Lower leg skin (tissue), 4 donors: ENCODE results near the gene RABGGTA. TPM values are rescaled to one million over a fixed set of nuclear protein-coding genes. Genes with fewer than 3 reads are reported as not detected.
A peak's percentile ranks its signal among the peaks of the same experiment; 100 is the strongest.

Source experiments
- DNase-seq, 2 donors: peaks; one replicate each; pipeline ENCODE4 v3.0.0-alpha.2; 2019; ENCODE audit warnings: low spot score in 2 of 2
- H3K4me3 ChIP-seq: fragments of 200-600 bp; sonication (generic); 2 replicates; pipeline ENCODE4 v1.5.1; 2017; ENCODE audit warnings: mild to moderate bottlenecking, low read depth; ENCODE audit not compliant: poor library complexity, severe bottlenecking
- CTCF ChIP-seq, 3 donors: fragments of 450-650 bp; IDR thresholded peaks; one replicate each; pipeline ENCODE4 v1.5.1; 2016; ENCODE audit warnings: antibody characterized with exemption in 3 of 3, mild to moderate bottlenecking in 3 of 3, moderate library complexity in 2 of 3
- POLR2A ChIP-seq, 2 donors: fragments of 450-650 bp; IDR thresholded peaks; one replicate each; pipeline ENCODE4 v1.6.1; 2016 to 2017; ENCODE audit warnings: antibody characterized with exemption in 2 of 2, mild to moderate bottlenecking in 1 of 2, moderate library complexity in 1 of 2
- WGBS, 2 donors: methylation state at CpG; one replicate each; pipeline ENCODE4 v1.1.5; 2018; 5-methylcytosine and 5-hydroxymethylcytosine counted together
- intact Hi-C: fragments of 100-400 bp; cut with DNase I; formaldehyde crosslinking; loops from one replicate; pipeline ENCODE4 v1.15.0; 2023; ENCODE audit warnings: low total_unique reads
- total RNA-seq, 4 donors: library from RNA; depleted of rRNA; stranded (reverse); fragments of >200 nt; gene quantifications; one replicate each; pipeline ENCODE4 v1.1.0, GENCODE V29; 2016

RABGGTA gene
- total RNA-seq, 4 donors from 2014 or later, result 35.5 to 69.4 (median 44.7) TPM

- H3K4me3 ChIP-seq, result no peak overlapping the region
- intact Hi-C loops, result loop anchor here (2.0 kb wide), 1 partner anchor 206 kb away; no protein-coding TSS in a partner anchor
- no peak for DNase-seq
- TF ChIP-seq POLR2A (IDR thresholded peaks at IDR 0.05) (no peak), CTCF (IDR thresholded peaks at IDR 0.05) (no peak)
- 75 to 77% methylated on average over 3 of the region's 3 CpGs for WGBS, 2 donors
Measured at GRCh38 chr14:24234095-24235005, 37.0 kb downstream of the RABGGTA start.

- WGBS, 2 donors, result 78 to 86% methylated on average over 2 of the region's 2 CpGs
- H3K4me3 ChIP-seq, result no peak overlapping the region
- intact Hi-C loops, result no loop called here
- no peak for TF ChIP-seq POLR2A (IDR thresholded peaks at IDR 0.05)
- TF ChIP-seq CTCF (IDR thresholded peaks at IDR 0.05), result no peak
- DNase-seq, result peak in 1 of 2 donors; percentile 68
Measured at GRCh38 chr14:24233538-24233866, 37.9 kb downstream of the RABGGTA start.

- DNase-seq, result no peak
- intact Hi-C loops, result no loop called here
- 4% methylated on average over 38 of the region's 38 CpGs for WGBS, 2 donors
- peak within 1 kb of the TSS; percentile 81 for H3K4me3 ChIP-seq
- TF ChIP-seq CTCF (IDR thresholded peaks at IDR 0.05), result no peak
- no peak for TF ChIP-seq POLR2A (IDR thresholded peaks at IDR 0.05)
Measured at GRCh38 chr14:24232645-24233537, 38.5 kb downstream of the RABGGTA start, which contains the start of gene GMPR2. Gene GMPR2, plus strand, starts transcription at chr14:24232929. Its CDS starts 325 bp downstream, at chr14:24233254.

- peak; percentile 97 to 99 for DNase-seq
- WGBS, 2 donors, result 0 to 1% methylated on average over 30 of the region's 30 CpGs
- peak within 1 kb of the TSS; percentile 81 for H3K4me3 ChIP-seq
- TF ChIP-seq POLR2A (IDR thresholded peaks at IDR 0.05) (no peak), CTCF (IDR thresholded peaks at IDR 0.05) (no peak)
- intact Hi-C loops, result no loop called here
Measured at GRCh38 chr14:24232121-24232644, 39.2 kb downstream of the RABGGTA start, which contains the start of gene NEDD8. Gene NEDD8, minus strand, starts transcription at chr14:24232367. Its CDS starts 100 bp downstream, at chr14:24232267.

GRCh38 chr14:24231263-24232120 is 39.9 kb downstream of the RABGGTA start:
- H3K4me3 ChIP-seq, result peak overlapping the region; percentile 81
- DNase-seq, result peak in 1 of 2 donors; percentile 84
- no peak for TF ChIP-seq CTCF (IDR thresholded peaks at IDR 0.05)
- TF ChIP-seq POLR2A (IDR thresholded peaks at IDR 0.05), result no peak
- intact Hi-C loops, result no loop called here
- 8 to 10% methylated on average over 23 of the region's 23 CpGs for whole genome bisulfite sequencing, 2 donors
